ACC112 (cell line): ENCODE results near the gene NUCB1.

Experiments
- H2AFZ ChIP-seq: fragments of 200-600 bp; sonication (generic); one replicate; pipeline ENCODE4 v1.6.0; 2017; ENCODE audit warnings: antibody characterized with exemption, low read length; ENCODE audit not compliant: unreplicated experiment
- H3K27ac ChIP-seq: fragments of 200-600 bp; sonication (generic); 2 replicates; pipeline ENCODE4 v1.5.1; 2014; ENCODE audit warnings: low read depth, mild to moderate bottlenecking, antibody characterized with exemption, low read length, moderate library complexity
- H3K27me3 ChIP-seq: fragments of 200-600 bp; sonication (generic); 2 replicates; pipeline ENCODE4 v1.6.1; 2014; ENCODE audit warnings: mild to moderate bottlenecking, antibody characterized with exemption, low read length, moderate library complexity, mixed read lengths; ENCODE audit not compliant: insufficient read depth
- H3K36me3 ChIP-seq: fragments of 200-600 bp; sonication (generic); 2 replicates; pipeline ENCODE4 v1.6.1; 2016; ENCODE audit warnings: mild to moderate bottlenecking, antibody characterized with exemption, low read length, moderate library complexity, mixed read lengths; ENCODE audit not compliant: insufficient read depth
- H3K4me1 ChIP-seq: fragments of 200-600 bp; sonication (generic); one replicate; pipeline ENCODE4 v1.6.1; 2016; ENCODE audit warnings: low read length, mixed read lengths; ENCODE audit not compliant: insufficient read depth, unreplicated experiment, control insufficient read depth
- H3K4me3 ChIP-seq: fragments of 200-600 bp; sonication (generic); 2 replicates; pipeline ENCODE4 v1.5.1; 2014; ENCODE audit warnings: mild to moderate bottlenecking, low read depth, low read length
- H3K79me2 ChIP-seq: fragments of 200-600 bp; sonication (generic); one replicate; pipeline ENCODE4 v1.6.0; 2016; ENCODE audit warnings: low read length; ENCODE audit not compliant: control insufficient read depth, unreplicated experiment, insufficient read depth

NUCB1 gene

DNA sequence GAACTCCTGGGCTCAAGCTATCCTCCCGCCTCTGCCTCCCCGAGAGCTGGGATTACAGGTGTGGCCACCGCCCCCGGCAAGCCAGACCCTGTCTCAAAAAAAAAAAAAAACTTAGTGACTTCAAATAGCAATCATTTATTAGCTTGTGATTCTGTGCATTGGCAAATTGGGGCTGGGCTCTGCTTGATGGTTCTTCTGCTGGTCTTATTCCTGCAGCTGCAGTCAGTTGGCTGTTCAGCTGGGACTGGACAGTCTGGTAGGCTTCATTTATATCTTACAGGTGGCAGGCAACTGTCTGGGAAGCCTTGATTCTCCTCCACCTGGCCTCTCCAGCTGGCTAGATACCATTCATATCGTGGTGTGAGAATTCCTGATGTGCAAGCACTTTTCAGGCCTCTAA is 40.8 kb downstream of the NUCB1 start:
- no peaks in the 10 kb centered on the region for H3K4me1 ChIP-seq
- no peak overlapping the region for H3K4me3 ChIP-seq
- no peaks in the 10 kb centered on the region for H3K79me2 ChIP-seq
- no peak overlapping the region for H3K27ac ChIP-seq
- H3K27me3 ChIP-seq: no peaks in the 10 kb centered on the region
- no peak overlapping the region for H2AFZ ChIP-seq
- no peaks in the 10 kb centered on the region for H3K36me3 ChIP-seq

DNA sequence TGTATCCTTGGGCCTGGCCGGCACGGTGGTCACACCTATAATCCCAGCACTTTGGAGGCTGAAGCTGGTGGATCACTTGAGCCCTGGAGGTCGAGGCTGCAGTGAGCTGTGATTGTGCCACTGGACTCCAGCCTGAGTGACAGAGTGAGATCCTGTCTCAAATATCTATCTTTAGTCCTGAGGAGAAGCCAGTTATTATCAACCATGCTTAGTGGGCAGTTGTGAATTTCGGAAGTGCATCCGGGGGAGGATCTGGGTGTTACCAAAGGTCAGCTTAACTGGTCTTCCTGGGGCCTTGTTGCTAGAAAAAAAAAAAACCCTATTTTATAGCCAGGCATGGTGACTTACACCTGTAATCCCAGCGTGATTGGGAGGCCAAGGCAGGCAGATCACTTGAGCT is 43.0 kb downstream of the NUCB1 start:
- no peak overlapping the region for H3K4me3 ChIP-seq
- no peak overlapping the region for H3K27ac ChIP-seq
- H2AFZ ChIP-seq: no peak overlapping the region
- no peaks in the 10 kb centered on the region for H3K4me1 ChIP-seq
- no peaks in the 10 kb centered on the region for H3K36me3 ChIP-seq
- no peaks in the 10 kb centered on the region for H3K27me3 ChIP-seq
- no peaks in the 10 kb centered on the region for H3K79me2 ChIP-seq

DNA sequence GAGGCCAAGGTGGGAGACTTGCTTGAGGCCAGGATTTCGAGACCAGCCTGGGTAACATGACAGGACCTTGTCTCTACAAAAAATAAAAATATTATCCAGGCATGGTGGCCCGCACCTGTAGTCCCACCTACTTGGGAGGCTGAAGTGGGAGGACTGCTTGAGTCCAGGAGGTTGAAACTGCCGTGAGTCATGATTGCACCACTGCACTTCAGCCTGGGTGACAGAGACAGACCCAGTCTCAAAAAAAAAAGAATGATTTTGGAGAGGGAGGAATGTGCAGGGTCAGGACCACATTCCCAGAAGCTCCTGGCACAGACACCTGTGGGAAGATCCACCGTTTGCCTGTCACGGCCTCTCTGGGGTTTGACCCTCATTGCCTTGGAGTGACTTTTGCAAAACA is 45.3 kb downstream of the NUCB1 start:
- no peaks in the 10 kb centered on the region for H3K4me1 ChIP-seq
- no peak overlapping the region for H3K27ac ChIP-seq

DNA sequence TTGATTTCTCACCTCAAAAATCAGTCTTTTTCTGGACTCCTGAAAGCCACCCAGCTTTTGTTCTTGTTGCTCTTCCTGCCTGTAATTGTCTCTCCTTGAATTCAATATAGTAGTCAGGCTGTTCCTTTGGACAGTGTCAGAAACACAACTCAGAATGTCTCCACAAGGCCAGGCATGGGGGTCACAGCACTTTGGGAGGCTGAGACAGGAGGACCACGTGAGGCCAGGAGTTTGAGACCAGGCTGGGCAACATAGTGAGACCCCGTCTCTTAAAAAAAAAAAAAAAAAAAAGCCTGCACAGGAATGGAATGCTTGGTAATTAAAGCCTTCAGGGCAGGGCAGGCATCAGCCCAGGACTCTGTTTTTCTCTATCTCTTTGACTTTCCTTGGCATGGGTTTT is 45.7 kb downstream of the NUCB1 start:
- Histone ChIP-seq H3K36me3 (no peaks in the 10 kb centered on the region), H3K79me2 (no peaks in the 10 kb centered on the region), H3K27me3 (no peaks in the 10 kb centered on the region), H2AFZ (no peak overlapping the region), H3K4me3 (no peak overlapping the region), H3K4me1 (no peaks in the 10 kb centered on the region), H3K27ac (no peak overlapping the region)

More for the DNA sequence above, 45.3 kb downstream of the NUCB1 start:
- Histone ChIP-seq H3K27me3 (no peaks in the 10 kb centered on the region), H3K36me3 (no peaks in the 10 kb centered on the region), H3K4me3 (no peak overlapping the region), H3K79me2 (no peaks in the 10 kb centered on the region), H2AFZ (no peak overlapping the region)

DNA sequence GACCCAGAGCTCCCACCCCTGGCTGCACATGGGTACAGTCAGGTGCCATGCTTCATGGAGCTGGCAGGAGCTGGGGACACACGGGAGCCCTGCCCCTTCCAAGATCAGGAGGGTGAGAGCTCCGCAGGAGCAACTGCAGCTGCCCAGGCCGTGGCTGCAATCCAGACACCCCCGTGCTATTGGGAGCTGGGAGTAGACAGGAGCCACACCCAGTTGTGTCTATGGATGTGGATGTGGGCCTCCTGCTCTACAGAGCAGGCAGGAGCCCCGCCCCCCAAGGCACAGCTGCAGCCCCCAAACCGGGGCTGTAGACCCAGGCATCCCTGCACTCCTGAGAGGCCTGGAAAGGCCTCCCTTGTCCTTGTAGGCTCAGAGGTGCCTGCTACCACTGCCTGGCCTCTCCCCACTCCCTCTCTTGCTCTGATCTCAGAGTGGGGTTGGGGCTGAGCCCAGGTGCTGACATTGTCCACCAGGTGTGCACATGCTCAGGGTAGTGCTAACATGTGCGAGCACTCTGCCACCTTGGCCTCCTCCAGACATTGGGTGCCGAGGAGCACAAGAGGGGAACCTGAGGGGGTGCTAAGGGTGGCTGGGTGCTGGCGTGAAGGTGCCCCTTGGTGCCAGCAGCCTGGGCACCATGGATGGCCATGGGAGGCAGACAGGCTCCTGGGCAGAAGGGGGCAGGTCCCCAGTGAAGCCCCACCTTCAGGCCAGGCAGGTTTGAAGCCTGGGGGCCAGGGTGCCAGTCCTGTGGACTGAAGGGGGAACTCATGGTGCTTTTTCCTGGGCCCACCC is 46.5 kb downstream of the NUCB1 start:
- Histone ChIP-seq H3K27me3 (no peaks in the 10 kb centered on the region), H3K79me2 (no peaks in the 10 kb centered on the region), H2AFZ (no peak overlapping the region), H3K36me3 (no peaks in the 10 kb centered on the region), H3K4me1 (no peaks in the 10 kb centered on the region), H3K27ac (no peak overlapping the region), H3K4me3 (no peak overlapping the region)

DNA sequence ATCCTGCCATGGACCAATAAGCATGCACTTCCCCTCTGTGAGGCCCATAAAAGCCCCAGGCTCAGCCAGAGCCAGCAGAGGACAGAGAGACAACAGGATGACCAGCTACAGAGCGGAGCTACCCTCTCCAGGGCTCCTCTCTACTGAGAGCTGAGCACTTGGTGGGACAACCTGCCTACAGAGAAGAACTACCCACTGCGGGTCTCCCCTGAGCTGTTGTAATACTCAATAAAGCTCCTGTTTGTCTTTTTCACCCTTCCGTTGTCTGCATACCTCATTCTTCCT is 47.1 kb downstream of the NUCB1 start:
- H3K36me3 ChIP-seq: no peaks in the 10 kb centered on the region
- no peak overlapping the region for H3K4me3 ChIP-seq
- H2AFZ ChIP-seq: no peak overlapping the region
- H3K27ac ChIP-seq: no peak overlapping the region
- H3K27me3 ChIP-seq: no peaks in the 10 kb centered on the region
- H3K4me1 ChIP-seq: no peaks in the 10 kb centered on the region
- no peaks in the 10 kb centered on the region for H3K79me2 ChIP-seq

DNA sequence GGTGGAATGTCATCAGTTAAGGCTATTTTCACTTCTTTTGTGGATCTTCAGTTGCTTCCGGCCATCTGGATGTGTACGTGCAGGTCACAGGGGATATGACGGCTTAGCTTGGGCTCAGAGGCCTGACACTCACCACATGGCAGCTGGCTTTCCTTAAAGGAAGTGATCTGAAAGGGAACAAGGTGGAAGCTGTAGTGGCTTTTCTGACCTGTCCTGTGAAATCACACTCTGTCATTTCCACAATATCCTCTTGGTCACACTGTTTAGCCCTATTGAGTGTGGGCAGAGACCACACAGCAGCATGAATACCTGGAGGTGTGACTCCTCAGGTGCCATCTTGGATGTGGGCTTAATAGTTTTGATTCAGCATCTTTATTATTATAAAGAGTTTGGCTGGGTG is 50.0 kb downstream of the NUCB1 start:
- peaks cover 3% of the 10 kb centered on the region for H3K79me2 ChIP-seq
- H3K4me1 ChIP-seq: no peaks in the 10 kb centered on the region
- H2AFZ ChIP-seq: no peak overlapping the region
- H3K36me3 ChIP-seq: no peaks in the 10 kb centered on the region
- H3K27ac ChIP-seq: no peak overlapping the region
- no peaks in the 10 kb centered on the region for H3K27me3 ChIP-seq
- H3K4me3 ChIP-seq: no peak overlapping the region

DNA sequence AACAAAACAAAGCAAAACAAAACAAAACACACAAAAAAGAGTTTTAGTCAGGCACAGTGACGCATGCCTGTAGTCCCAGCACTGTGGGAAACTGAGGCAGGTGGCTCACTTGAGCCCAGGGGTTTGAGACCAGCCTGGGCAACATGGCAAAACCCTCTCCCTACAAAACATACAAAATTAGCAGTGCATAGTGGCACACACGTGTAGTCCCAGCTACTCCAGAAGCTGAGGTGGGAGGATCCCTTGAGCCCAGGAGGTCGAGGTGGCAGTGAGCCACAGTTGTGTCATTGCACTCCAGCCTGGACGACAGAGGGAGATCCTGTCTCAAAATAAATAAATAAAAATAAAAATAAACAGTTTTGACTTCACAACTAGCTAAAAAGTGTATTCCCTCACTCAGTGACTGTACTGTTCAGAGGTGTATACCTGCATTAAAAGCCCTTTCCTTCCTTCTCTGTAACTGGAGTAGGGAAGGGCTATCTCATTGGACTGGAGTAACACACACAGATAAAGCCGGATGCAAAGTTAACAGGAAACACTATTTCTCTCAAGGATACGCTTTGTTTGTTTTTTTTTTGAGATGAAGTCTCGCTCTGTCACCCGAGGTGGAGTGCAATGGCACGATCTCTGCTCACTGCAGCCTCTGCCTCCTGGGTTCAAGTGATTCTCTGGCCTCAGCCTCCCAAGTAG is 50.9 kb downstream of the NUCB1 start:
- Histone ChIP-seq H2AFZ (no peak overlapping the region), H3K27ac (no peak overlapping the region), H3K27me3 (no peaks in the 10 kb centered on the region), H3K4me3 (no peak overlapping the region), H3K36me3 (no peaks in the 10 kb centered on the region), H3K4me1 (peaks cover 2% of the 10 kb centered on the region), H3K79me2 (peaks cover 11% of the 10 kb centered on the region)

DNA sequence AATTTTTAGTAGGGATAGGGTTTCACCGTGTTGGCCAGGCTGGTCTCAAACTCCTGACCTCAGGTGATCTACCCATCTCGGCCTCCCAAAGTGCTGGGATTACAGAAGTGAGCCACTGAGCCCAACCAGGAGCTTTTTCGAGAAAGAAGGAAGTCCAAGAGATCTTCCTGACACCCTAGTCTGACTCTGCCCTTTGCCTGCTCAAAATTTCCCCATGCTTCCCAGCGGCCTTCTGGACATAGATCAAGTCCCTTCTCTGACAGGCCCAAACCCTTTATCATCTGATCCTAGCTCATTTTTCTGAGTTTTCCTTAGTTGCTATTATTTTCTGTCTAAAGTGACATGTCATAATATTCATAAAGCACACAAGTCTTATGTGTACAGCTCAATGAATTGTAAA is 53.0 kb downstream of the NUCB1 start:
- peaks cover 3% of the 10 kb centered on the region for H3K4me1 ChIP-seq
- peaks cover 15% of the 10 kb centered on the region for H3K79me2 ChIP-seq
- H3K36me3 ChIP-seq: 0 out of 2 replicates have a peak, but pooled peaks cover 5% of the 10 kb centered on the region
- no peak overlapping the region for H2AFZ ChIP-seq
- H3K27me3 ChIP-seq: no peaks in the 10 kb centered on the region
- no peak overlapping the region for H3K27ac ChIP-seq
- no peak overlapping the region for H3K4me3 ChIP-seq

DNA sequence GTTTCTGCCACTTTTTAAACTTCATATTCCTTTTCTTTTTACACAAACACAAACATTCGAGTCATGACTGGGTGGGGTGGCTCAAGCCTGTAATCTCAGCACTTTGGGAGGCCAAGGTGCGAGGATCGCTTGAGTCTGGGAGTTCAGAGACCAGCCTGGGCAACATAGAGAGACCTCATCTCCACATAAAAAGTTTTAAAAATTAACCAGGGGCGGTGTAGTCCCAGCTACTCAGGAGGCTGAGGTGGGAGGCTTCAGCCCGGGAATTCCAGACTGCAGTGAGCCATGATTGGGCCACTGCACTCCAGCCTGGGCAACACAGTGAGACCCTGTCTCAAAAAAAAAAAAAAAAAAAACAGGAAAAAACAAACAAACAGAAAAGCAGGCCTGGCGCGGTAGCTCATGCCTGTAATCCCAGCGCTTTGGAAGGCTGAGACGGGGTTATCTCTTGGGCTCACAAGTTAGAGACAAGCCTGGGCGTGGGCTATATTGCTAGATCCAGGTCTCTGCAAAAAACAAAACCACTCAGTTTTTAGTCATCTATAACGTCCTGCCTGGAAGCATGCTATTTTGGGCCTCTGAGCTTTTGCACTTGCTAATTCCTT is 54.0 kb downstream of the NUCB1 start:
- H3K27ac ChIP-seq: no peak overlapping the region

More for the DNA sequence above, 54.0 kb downstream of the NUCB1 start:
- peaks cover 3% of the 10 kb centered on the region for H3K4me1 ChIP-seq
- H3K36me3 ChIP-seq: 0 out of 2 replicates have a peak, but pooled peaks cover 5% of the 10 kb centered on the region
- no peaks in the 10 kb centered on the region for H3K27me3 ChIP-seq
- peak overlapping the region; percentile 80 for H2AFZ ChIP-seq
- peaks cover 15% of the 10 kb centered on the region for H3K79me2 ChIP-seq
- H3K4me3 ChIP-seq: peak overlapping the region; percentile 84
